ENCODE results near the gene KCNA5.

KCNA5 gene

DNA sequence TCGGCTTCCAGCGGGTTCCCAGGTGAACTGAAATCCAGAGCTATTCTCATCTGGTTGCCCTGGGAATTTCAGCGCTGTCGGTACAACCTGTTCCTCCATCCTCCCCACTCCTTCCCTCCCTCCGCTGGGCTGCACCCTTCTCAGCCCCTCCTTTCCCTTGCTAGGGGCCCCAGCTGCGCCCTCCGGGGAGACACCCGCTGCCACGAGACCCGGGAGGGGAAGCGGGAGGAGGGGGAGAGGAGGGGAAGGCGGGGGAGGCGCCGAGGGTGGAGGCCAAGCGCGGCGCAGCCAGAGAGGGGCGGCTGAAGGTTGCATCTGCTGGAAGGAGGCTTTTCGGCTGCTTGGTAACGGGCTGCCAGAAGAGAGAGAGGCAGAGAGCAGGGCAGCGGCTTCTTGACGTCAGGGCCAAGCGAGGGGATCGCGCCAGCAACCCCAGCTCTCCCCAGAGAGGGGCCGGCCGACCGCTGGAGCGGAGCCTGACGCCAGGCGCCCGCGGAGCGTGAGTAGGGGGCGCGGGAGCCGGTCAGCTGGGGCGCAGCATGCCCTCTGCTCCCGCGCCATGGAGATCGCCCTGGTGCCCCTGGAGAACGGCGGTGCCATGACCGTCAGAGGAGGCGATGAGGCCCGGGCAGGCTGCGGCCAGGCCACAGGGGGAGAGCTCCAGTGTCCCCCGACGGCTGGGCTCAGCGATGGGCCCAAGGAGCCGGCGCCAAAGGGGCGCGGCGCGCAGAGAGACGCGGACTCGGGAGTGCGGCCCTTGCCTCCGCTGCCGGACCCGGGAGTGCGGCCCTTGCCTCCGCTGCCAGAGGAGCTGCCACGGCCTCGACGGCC, at the start of gene KCNA5:
Gene KCNA5, plus strand, starts transcription at position 291 of the 831 bp plus-strand sequence. Its CDS starts 269 bp downstream, at position 560.
- Histone ChIP-seq H3K27ac (ENCODE audit: low read depth, low read length) (no peak within 1 kb of the TSS), H3K27me3 (ENCODE audit: control insufficient read depth in 1 of 2, insufficient read depth in 2 of 2, low read length in 2 of 2) (peaks cover 22 to 70% of the 10 kb centered on the region in 2 donors)

DNA sequence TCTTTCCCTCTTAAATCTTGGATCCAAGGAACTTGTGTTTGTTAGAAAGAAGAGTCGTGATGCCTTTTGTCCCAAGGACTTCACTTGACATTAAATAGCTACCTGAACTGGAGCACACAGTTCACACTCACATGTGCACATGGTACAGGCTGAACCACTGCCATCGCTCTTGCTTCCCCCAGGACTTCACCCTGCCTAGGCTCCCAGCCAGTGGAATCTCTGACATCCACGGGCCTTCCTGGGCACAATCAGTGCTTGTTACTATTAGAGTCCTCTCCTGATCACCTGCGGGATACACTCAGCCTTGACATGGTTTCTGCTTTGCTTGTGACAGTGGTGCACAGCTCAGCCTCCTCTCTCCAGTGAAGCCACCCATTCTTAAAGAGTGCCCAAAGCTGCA, 49.1 kb upstream of the KCNA5 start:
- Histone ChIP-seq H3K27me3 (ENCODE audit: control insufficient read depth in 1 of 2, insufficient read depth in 2 of 2, low read length in 2 of 2) (peaks cover 3 to 14% of the 10 kb centered on the region in 2 donors), H3K9ac (ENCODE audit: low read depth in 1 of 2, low read length in 2 of 2) (no peak overlapping the region), H3K4me1 (ENCODE audit: control insufficient read depth in 1 of 2, insufficient read depth in 2 of 2, low read length in 2 of 2) (no peaks in the 10 kb centered on the region), H3K36me3 (ENCODE audit: control insufficient read depth in 1 of 2, insufficient read depth in 2 of 2, low read length in 2 of 2) (no peaks in the 10 kb centered on the region), H3K9me3 (ENCODE audit: control insufficient read depth in 1 of 2, low read length in 2 of 2) (no peaks in the 10 kb centered on the region), H3K27ac (ENCODE audit: low read depth, low read length) (no peak overlapping the region), H3K4me3 (ENCODE audit: low read depth in 1 of 2, low read length in 2 of 2) (no peak overlapping the region)

More for the DNA sequence above, at the start of gene KCNA5:
- Histone ChIP-seq H3K4me3 (ENCODE audit: low read depth in 1 of 2, low read length in 2 of 2) (no peak within 1 kb of the TSS), H3K4me1 (ENCODE audit: control insufficient read depth in 1 of 2, insufficient read depth in 2 of 2, low read length in 2 of 2) (no peaks in the 10 kb centered on the region), H3K36me3 (ENCODE audit: control insufficient read depth in 1 of 2, insufficient read depth in 2 of 2, low read length in 2 of 2) (no peaks in the 10 kb centered on the region), H3K9me3 (ENCODE audit: control insufficient read depth in 1 of 2, low read length in 2 of 2) (no peaks in the 10 kb centered on the region), H3K9ac (ENCODE audit: low read depth in 1 of 2, low read length in 2 of 2) (no peak within 1 kb of the TSS)

DNA sequence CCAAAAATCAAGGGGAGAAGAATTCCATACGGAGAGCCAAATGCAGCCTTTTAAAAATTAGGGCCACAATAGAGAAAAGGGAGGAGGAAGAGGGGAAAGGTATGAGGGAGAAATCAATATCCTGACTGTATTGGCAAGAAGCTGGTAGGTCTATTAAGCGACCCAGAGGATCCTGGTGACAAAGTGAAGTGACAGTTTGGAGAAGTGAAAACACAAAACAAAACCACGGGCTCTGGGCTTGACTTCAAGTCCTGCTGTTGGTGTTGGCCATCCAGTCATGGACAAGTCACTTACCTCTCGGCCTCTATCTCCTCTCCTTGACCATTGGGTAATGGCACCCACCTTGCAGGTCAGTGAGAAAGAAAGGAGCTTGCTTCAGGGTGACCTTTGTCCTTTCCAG, 47.0 kb upstream of the KCNA5 start:
- no peaks in the 10 kb centered on the region for H3K4me1 ChIP-seq (ENCODE audit: control insufficient read depth in 1 of 2, insufficient read depth in 2 of 2, low read length in 2 of 2)
- H3K9ac ChIP-seq (ENCODE audit: low read depth in 1 of 2, low read length in 2 of 2) = no peak overlapping the region
- H3K4me3 ChIP-seq (ENCODE audit: low read depth in 1 of 2, low read length in 2 of 2) = no peak overlapping the region
- H3K27ac ChIP-seq (ENCODE audit: low read depth, low read length) = no peak overlapping the region
- no peaks in the 10 kb centered on the region for H3K9me3 ChIP-seq (ENCODE audit: control insufficient read depth in 1 of 2, low read length in 2 of 2)
- H3K36me3 ChIP-seq (ENCODE audit: control insufficient read depth in 1 of 2, insufficient read depth in 2 of 2, low read length in 2 of 2) = no peaks in the 10 kb centered on the region
- H3K27me3 ChIP-seq (ENCODE audit: control insufficient read depth in 1 of 2, insufficient read depth in 2 of 2, low read length in 2 of 2) = peaks cover 3 to 18% of the 10 kb centered on the region in 2 donors

DNA sequence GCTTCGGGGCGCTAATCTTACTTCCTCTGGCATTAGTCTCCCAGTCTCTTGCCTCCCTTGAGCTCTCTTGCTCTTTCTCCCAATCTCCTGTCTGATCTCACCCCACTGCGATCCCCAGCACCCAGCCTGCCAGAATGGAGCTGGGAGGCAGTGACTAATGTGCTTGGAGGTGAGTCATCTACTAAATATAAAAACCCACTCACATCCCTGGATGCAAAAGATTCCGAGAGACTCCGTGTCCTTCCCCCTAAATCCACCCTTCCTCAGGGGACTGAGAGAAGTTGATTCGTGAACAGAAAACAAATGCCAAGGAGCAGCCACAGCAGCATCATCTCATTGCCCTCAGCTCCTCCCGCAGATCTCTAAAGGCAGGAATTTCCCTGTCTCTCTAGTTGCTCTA, 45.7 kb upstream of the KCNA5 start:
- Histone ChIP-seq H3K27me3 (ENCODE audit: control insufficient read depth in 1 of 2, insufficient read depth in 2 of 2, low read length in 2 of 2) (peaks cover 0 to 13% of the 10 kb centered on the region in 2 donors), H3K36me3 (ENCODE audit: control insufficient read depth in 1 of 2, insufficient read depth in 2 of 2, low read length in 2 of 2) (no peaks in the 10 kb centered on the region), H3K9ac (ENCODE audit: low read depth in 1 of 2, low read length in 2 of 2) (no peak overlapping the region), H3K27ac (ENCODE audit: low read depth, low read length) (no peak overlapping the region), H3K4me1 (ENCODE audit: control insufficient read depth in 1 of 2, insufficient read depth in 2 of 2, low read length in 2 of 2) (no peaks in the 10 kb centered on the region), H3K9me3 (ENCODE audit: control insufficient read depth in 1 of 2, low read length in 2 of 2) (no peaks in the 10 kb centered on the region), H3K4me3 (ENCODE audit: low read depth in 1 of 2, low read length in 2 of 2) (no peak overlapping the region)

DNA sequence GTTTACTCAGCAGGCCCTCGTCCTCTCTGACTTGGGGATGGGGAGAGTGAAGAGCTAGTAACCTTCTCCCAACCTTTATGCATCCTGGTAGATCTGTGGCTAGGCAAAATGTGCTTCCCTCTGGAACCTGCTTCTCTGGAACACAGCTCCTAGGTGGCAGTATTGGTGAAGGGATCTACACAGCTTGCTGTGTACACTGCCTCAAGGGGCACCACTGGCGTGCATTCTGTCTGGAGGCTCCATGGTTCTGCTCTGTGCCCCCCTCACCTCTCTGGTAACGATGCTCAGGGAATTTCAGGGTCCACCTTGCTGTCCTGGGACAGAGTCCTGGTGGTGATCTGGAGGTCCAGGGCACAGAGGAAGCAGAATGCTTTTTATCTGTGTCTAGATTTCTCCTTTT, 43.5 kb upstream of the KCNA5 start:
- Histone ChIP-seq H3K27me3 (ENCODE audit: control insufficient read depth in 1 of 2, insufficient read depth in 2 of 2, low read length in 2 of 2) (peaks cover 0 to 11% of the 10 kb centered on the region in 2 donors), H3K27ac (ENCODE audit: low read depth, low read length) (no peak overlapping the region), H3K4me3 (ENCODE audit: low read depth in 1 of 2, low read length in 2 of 2) (no peak overlapping the region), H3K36me3 (ENCODE audit: control insufficient read depth in 1 of 2, insufficient read depth in 2 of 2, low read length in 2 of 2) (no peaks in the 10 kb centered on the region), H3K9ac (ENCODE audit: low read depth in 1 of 2, low read length in 2 of 2) (no peak overlapping the region), H3K9me3 (ENCODE audit: control insufficient read depth in 1 of 2, low read length in 2 of 2) (no peaks in the 10 kb centered on the region), H3K4me1 (ENCODE audit: control insufficient read depth in 1 of 2, insufficient read depth in 2 of 2, low read length in 2 of 2) (no peaks in the 10 kb centered on the region)

DNA sequence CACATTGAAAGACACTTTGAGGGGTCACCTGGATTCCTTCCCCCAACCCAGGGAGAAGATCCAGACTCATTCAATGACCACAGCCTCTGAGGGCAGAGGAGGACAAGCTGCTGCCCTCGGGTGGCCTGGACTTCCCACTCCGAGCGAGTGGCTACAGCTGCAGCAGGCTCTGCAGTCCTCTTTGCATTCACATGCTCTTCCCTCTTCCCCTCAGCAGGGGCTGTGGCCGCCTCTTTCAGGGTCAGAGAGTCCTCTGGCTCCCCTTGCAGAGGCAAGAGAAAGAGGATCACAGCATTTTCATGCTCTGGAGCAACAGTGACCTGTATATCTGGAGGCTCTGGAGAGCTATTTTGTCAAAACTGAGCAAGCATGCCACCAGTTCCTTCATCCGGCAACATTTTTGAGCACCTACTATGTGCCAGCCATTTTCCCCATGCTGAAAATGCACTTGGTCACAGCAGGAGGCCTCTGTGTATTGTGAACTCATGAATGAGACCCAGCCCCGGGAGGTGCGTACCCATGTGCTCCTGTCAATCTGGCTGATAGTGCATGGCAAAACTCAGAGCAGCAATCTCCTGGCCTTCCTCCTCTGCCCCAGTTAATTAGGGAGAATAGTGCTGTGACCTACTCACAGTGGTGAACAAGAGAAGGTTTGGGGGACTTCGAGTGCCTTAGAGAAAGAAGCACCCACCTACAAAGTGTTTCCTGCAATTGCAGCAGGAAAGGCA, 42.9 kb upstream of the KCNA5 start:
- H3K9me3 ChIP-seq (ENCODE audit: control insufficient read depth in 1 of 2, low read length in 2 of 2) = no peaks in the 10 kb centered on the region
- H3K4me3 ChIP-seq (ENCODE audit: low read depth in 1 of 2, low read length in 2 of 2) = no peak overlapping the region
- no peak overlapping the region for H3K27ac ChIP-seq (ENCODE audit: low read depth, low read length)
- peaks cover 0 to 11% of the 10 kb centered on the region in 2 donors for H3K27me3 ChIP-seq (ENCODE audit: control insufficient read depth in 1 of 2, insufficient read depth in 2 of 2, low read length in 2 of 2)
- H3K9ac ChIP-seq (ENCODE audit: low read depth in 1 of 2, low read length in 2 of 2) = no peak overlapping the region
- no peaks in the 10 kb centered on the region for H3K36me3 ChIP-seq (ENCODE audit: control insufficient read depth in 1 of 2, insufficient read depth in 2 of 2, low read length in 2 of 2)
- H3K4me1 ChIP-seq (ENCODE audit: control insufficient read depth in 1 of 2, insufficient read depth in 2 of 2, low read length in 2 of 2) = no peaks in the 10 kb centered on the region

DNA sequence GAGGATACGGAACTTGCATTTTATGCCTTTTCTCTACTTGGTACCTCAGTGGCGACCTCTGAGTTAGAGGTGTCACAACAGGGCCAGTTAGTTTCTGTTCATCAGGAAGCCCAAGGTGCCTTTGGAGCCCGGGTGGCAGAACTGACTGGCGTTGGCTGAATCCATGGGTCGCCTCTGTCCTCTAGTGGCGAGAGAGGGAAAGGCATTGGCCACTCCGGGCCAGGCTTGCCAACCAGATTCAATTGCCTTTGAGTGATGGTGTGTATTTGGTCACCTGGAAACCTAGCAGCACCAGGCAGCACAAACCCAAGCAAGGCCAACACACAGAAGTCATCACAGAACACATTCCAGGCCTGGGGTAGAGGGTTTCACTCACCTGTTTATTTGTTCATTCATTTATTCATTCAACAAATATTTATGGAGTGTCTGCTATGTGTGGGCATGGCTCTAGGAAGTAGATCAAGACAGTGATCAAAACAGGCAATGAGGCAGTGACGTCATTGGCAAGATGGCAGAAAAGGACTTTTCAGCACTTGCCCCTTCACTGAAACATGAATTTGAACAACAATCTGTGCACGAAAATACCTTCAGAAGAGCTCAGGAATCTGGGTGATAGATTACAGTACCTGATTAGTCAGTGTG, 40.5 kb upstream of the KCNA5 start:
- H3K4me1 ChIP-seq (ENCODE audit: control insufficient read depth in 1 of 2, insufficient read depth in 2 of 2, low read length in 2 of 2) = no peaks in the 10 kb centered on the region
- no peaks in the 10 kb centered on the region for H3K36me3 ChIP-seq (ENCODE audit: control insufficient read depth in 1 of 2, insufficient read depth in 2 of 2, low read length in 2 of 2)
- no peak overlapping the region for H3K27ac ChIP-seq (ENCODE audit: low read depth, low read length)
- peaks cover 0 to 11% of the 10 kb centered on the region in 2 donors for H3K27me3 ChIP-seq (ENCODE audit: control insufficient read depth in 1 of 2, insufficient read depth in 2 of 2, low read length in 2 of 2)
- no peak overlapping the region for H3K9ac ChIP-seq (ENCODE audit: low read depth in 1 of 2, low read length in 2 of 2)
- H3K9me3 ChIP-seq (ENCODE audit: control insufficient read depth in 1 of 2, low read length in 2 of 2) = no peaks in the 10 kb centered on the region
- no peak overlapping the region for H3K4me3 ChIP-seq (ENCODE audit: low read depth in 1 of 2, low read length in 2 of 2)

DNA sequence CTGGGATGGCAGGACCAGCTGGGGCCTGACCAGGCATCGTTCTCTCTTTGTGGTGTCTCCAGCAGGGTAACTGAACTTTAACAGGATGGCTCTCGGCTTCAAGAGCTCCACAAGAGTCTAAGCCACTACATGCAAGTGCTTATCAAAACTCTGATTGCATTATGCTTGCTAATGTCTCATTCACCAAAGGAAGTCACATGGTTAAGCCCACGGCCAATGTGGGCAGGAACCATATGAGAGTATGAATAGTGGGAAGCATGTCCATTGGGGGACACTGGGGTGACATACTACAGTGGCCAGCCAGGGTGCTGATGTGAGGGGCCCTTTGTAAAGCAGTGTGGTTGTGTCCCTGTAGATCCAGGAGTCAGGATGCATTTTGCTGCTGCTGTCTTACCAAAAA, 35.0 kb upstream of the KCNA5 start:
- Histone ChIP-seq H3K4me1 (ENCODE audit: control insufficient read depth in 1 of 2, insufficient read depth in 2 of 2, low read length in 2 of 2) (no peaks in the 10 kb centered on the region), H3K9me3 (ENCODE audit: control insufficient read depth in 1 of 2, low read length in 2 of 2) (no peaks in the 10 kb centered on the region), H3K9ac (ENCODE audit: low read depth in 1 of 2, low read length in 2 of 2) (no peak overlapping the region), H3K36me3 (ENCODE audit: control insufficient read depth in 1 of 2, insufficient read depth in 2 of 2, low read length in 2 of 2) (no peaks in the 10 kb centered on the region), H3K4me3 (ENCODE audit: low read depth in 1 of 2, low read length in 2 of 2) (no peak overlapping the region), H3K27me3 (ENCODE audit: control insufficient read depth in 1 of 2, insufficient read depth in 2 of 2, low read length in 2 of 2) (peaks cover 2% of the 10 kb centered on the region in 2 donors), H3K27ac (ENCODE audit: low read depth, low read length) (no peak overlapping the region)

DNA sequence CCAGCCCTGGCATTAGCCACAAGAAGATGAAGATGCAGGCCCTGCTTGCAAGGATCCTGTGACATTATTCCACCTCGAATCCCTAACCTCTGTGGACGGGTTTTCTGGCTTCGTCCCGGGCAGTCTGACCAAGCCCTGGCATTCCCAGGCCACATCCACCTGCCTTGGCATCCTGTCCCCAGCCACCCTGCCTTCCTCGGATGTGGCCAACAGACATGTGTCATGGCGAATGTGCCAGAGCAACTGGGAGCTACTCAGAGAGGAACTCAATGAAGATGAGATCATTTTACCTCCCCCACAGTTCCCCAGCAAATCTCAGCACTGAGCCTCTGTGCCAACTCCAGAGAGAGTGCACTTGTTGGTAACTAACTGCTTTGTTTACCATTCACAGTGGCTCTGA, 33.5 kb upstream of the KCNA5 start:
- H3K36me3 ChIP-seq (ENCODE audit: control insufficient read depth in 1 of 2, insufficient read depth in 2 of 2, low read length in 2 of 2) = no peaks in the 10 kb centered on the region
- no peaks in the 10 kb centered on the region for H3K4me1 ChIP-seq (ENCODE audit: control insufficient read depth in 1 of 2, insufficient read depth in 2 of 2, low read length in 2 of 2)
- H3K4me3 ChIP-seq (ENCODE audit: low read depth in 1 of 2, low read length in 2 of 2) = no peak overlapping the region
- H3K9me3 ChIP-seq (ENCODE audit: control insufficient read depth in 1 of 2, low read length in 2 of 2) = no peaks in the 10 kb centered on the region
- peaks cover 0 to 2% of the 10 kb centered on the region in 2 donors for H3K27me3 ChIP-seq (ENCODE audit: control insufficient read depth in 1 of 2, insufficient read depth in 2 of 2, low read length in 2 of 2)
- no peak overlapping the region for H3K27ac ChIP-seq (ENCODE audit: low read depth, low read length)
- no peak overlapping the region for H3K9ac ChIP-seq (ENCODE audit: low read depth in 1 of 2, low read length in 2 of 2)

DNA sequence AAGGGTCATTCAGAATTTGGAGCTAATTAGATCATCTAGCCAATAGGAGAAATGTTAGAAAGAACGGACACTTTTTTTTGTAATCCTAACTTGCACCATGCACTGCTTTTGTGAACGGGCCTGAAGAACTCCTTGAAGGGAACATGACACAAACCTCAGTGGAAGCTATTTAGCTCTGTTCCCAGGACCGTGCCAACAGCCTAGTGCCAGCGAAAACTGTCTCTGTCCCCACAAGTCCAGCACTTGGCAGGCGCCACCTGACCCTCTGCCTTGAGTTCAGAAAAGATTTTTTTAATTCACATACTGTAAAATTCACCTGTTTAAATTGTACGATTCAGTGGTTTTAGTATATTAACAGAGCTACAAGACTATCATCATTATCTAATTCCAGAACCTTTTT, 31.3 kb upstream of the KCNA5 start:
- Histone ChIP-seq H3K27ac (ENCODE audit: low read depth, low read length) (no peak overlapping the region), H3K9me3 (ENCODE audit: control insufficient read depth in 1 of 2, low read length in 2 of 2) (no peaks in the 10 kb centered on the region)

More for the DNA sequence above, 31.3 kb upstream of the KCNA5 start:
- Histone ChIP-seq H3K27me3 (ENCODE audit: control insufficient read depth in 1 of 2, insufficient read depth in 2 of 2, low read length in 2 of 2) (peaks cover 0 to 2% of the 10 kb centered on the region in 2 donors), H3K36me3 (ENCODE audit: control insufficient read depth in 1 of 2, insufficient read depth in 2 of 2, low read length in 2 of 2) (no peaks in the 10 kb centered on the region), H3K4me3 (ENCODE audit: low read depth in 1 of 2, low read length in 2 of 2) (no peak overlapping the region), H3K9ac (ENCODE audit: low read depth in 1 of 2, low read length in 2 of 2) (no peak overlapping the region), H3K4me1 (ENCODE audit: control insufficient read depth in 1 of 2, insufficient read depth in 2 of 2, low read length in 2 of 2) (no peaks in the 10 kb centered on the region)

Measured in duodenal mucosa (tissue), 2 donors.